ENCODE data around the gene KLHL1.

DNA sequence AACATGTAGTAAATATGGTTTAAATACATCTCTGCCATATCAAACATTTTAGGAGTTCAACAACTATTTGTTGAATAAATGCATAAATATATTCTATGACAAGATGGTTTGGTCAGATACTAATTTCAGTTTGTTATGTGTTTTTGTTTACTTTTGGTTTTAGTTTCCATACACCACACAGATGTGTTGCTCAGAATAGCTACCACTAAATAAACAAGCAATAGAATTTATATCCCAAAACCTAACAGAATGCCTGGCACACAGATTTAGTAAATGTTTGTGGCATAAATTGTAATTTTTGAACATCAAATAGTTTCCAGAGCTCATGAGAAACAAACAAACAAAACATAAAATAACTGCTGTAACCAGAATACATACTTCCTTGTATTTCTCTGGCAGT is 127.5 kb downstream of the KLHL1 start:
- TF ChIP-seq, protein P1, sequence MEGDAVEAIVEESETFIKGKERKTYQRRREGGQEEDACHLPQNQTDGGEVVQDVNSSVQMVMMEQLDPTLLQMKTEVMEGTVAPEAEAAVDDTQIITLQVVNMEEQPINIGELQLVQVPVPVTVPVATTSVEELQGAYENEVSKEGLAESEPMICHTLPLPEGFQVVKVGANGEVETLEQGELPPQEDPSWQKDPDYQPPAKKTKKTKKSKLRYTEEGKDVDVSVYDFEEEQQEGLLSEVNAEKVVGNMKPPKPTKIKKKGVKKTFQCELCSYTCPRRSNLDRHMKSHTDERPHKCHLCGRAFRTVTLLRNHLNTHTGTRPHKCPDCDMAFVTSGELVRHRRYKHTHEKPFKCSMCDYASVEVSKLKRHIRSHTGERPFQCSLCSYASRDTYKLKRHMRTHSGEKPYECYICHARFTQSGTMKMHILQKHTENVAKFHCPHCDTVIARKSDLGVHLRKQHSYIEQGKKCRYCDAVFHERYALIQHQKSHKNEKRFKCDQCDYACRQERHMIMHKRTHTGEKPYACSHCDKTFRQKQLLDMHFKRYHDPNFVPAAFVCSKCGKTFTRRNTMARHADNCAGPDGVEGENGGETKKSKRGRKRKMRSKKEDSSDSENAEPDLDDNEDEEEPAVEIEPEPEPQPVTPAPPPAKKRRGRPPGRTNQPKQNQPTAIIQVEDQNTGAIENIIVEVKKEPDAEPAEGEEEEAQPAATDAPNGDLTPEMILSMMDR (IDR thresholded peaks at IDR 0.05) = no peak
- no peak for TF ChIP-seq POLR2A (IDR thresholded peaks at IDR 0.05)
